Gastrocnemius medialis (tissue), 4 donors: Measurements from ENCODE around the gene NF2.

Source experiments
- POLR2A ChIP-seq, 2 donors: fragments of 450-650 bp; IDR thresholded peaks; one replicate each; pipeline ENCODE4 v1.6.1; 2017; ENCODE audit warnings: antibody characterized with exemption in 2 of 2, mild to moderate bottlenecking in 2 of 2, moderate library complexity in 2 of 2
- TF ChIP-seq, protein P1 (sequence below), 5 experiments: fragments of 450-650 bp in 3 of 5; fragments of 200-600 bp in 2 of 5; sonication (generic) in 2 of 5; IDR thresholded peaks in 4 of 5; conservative IDR thresholded peaks in 1 of 5; 1 replicate in 4 of 5; 2 replicates in 1 of 5; pipeline ENCODE4 v1.5.1; 2016 to 2019; ENCODE audit warnings: antibody characterized with exemption in 5 of 5, mild to moderate bottlenecking in 3 of 5, moderate library complexity in 3 of 5

DNA sequence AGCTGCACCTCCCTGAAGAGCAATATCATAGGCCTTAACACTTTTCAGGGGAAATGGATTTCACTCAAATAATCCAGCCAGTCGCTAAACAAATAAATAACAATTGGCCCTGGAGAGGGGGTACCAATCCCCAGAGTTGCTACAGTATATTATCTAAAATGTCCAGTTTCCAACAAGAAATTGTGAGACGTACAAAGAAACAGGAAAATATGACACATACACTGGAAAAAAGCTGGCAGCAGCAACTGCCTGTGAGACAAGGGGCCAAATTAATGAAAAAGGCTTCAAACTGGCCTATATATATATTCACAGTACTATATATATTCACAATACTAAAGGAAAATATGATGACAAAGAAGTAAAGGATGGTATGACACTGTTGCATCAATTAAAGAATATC lies 4.0 kb downstream of the NF2 start:
- TF ChIP-seq, protein P1, sequence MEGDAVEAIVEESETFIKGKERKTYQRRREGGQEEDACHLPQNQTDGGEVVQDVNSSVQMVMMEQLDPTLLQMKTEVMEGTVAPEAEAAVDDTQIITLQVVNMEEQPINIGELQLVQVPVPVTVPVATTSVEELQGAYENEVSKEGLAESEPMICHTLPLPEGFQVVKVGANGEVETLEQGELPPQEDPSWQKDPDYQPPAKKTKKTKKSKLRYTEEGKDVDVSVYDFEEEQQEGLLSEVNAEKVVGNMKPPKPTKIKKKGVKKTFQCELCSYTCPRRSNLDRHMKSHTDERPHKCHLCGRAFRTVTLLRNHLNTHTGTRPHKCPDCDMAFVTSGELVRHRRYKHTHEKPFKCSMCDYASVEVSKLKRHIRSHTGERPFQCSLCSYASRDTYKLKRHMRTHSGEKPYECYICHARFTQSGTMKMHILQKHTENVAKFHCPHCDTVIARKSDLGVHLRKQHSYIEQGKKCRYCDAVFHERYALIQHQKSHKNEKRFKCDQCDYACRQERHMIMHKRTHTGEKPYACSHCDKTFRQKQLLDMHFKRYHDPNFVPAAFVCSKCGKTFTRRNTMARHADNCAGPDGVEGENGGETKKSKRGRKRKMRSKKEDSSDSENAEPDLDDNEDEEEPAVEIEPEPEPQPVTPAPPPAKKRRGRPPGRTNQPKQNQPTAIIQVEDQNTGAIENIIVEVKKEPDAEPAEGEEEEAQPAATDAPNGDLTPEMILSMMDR (IDR thresholded peaks at IDR 0.05 in 4 of 5, conservative IDR thresholded peaks at IDR 0.05 in 1 of 5): no peak
- no peak for TF ChIP-seq POLR2A (IDR thresholded peaks at IDR 0.05)
